Prostate gland (tissue), 2 donors: Measurements from ENCODE around the gene DPP10. TPM values are rescaled to one million over a fixed set of nuclear protein-coding genes. Genes with fewer than 3 reads are reported as not detected.

Source experiments
- DNase-seq: peaks from one replicate; pipeline ENCODE4 v3.0.0-alpha.2; 2019; ENCODE audit warnings: low spot score
- H3K27ac ChIP-seq, 2 donors: fragments of 200-600 bp; sonication (generic); 2 replicates each; pipeline ENCODE4 v1.5.1; 2017 to 2019
- H3K27me3 ChIP-seq: fragments of 200-600 bp; sonication (generic); replicated peaks from 2 replicates; pipeline ENCODE4 v1.5.1; 2019; ENCODE audit not compliant: insufficient read depth
- H3K36me3 ChIP-seq, 2 donors: fragments of 200-600 bp; sonication (generic); 1 replicate in 1 of 2; 2 replicates in 1 of 2; pipeline versions ENCODE4 v1.5.1 to v1.8.1; 2017 to 2019
- H3K4me1 ChIP-seq: fragments of 200-600 bp; sonication (generic); replicated peaks from 2 replicates; pipeline ENCODE4 v1.5.1; 2019
- H3K4me3 ChIP-seq, 2 donors: fragments of 200-600 bp; sonication (generic); 2 replicates each; pipeline ENCODE4 v1.5.1; 2017 to 2019
- H3K9me3 ChIP-seq: fragments of 200-600 bp; sonication (generic); 2 replicates; pipeline ENCODE4 v1.5.1; 2017
- CTCF ChIP-seq, 4 experiments: fragments of 200-600 bp in 2 of 4; fragments of 450-650 bp in 2 of 4; sonication (generic) in 2 of 4; IDR thresholded peaks; 1 replicate in 3 of 4; 2 replicates in 1 of 4; pipeline ENCODE4 v1.5.1; 2016 to 2019; ENCODE audit warnings: antibody characterized with exemption in 4 of 4, mild to moderate bottlenecking in 2 of 4, moderate library complexity in 2 of 4
- POLR2A ChIP-seq: fragments of 450-650 bp; IDR thresholded peaks from one replicate; pipeline ENCODE4 v1.6.1; 2016; ENCODE audit warnings: antibody characterized with exemption, mild to moderate bottlenecking
- POLR2AphosphoS5 ChIP-seq: sonication (generic); formaldehyde crosslinking; IDR thresholded peaks from one replicate; pipeline ENCODE4 v1.6.1; 2017; ENCODE audit warnings: antibody characterized with exemption
- WGBS: methylation state at CpG from one replicate; pipeline ENCODE4 v1.1.5; 2018; 5-methylcytosine and 5-hydroxymethylcytosine counted together
- intact Hi-C: fragments of 100-400 bp; cut with DNase I; formaldehyde crosslinking; loops from one replicate; pipeline ENCODE4 v1.14.2; 2022
- total RNA-seq, 2 donors: library from RNA; depleted of rRNA; stranded (reverse); fragments of >200 nt; gene quantifications; one replicate each; pipeline ENCODE4 v1.1.0, GENCODE V29; 2016

DPP10 gene
- total RNA-seq, 2 donors from 2014 or later, result 5.1 TPM; not detected in 1

- H3K27ac ChIP-seq, result no peak overlapping the region
- no peak overlapping the region for H3K4me3 ChIP-seq
- H3K36me3 ChIP-seq, result no peaks in the 10 kb centered on the region
- no peak for DNase-seq
- WGBS, result 35% methylated on average over 1 of the region's 1 CpG
- H3K9me3 ChIP-seq, result no peaks in the 10 kb centered on the region
- no peak for TF ChIP-seq POLR2A
- no peak for TF ChIP-seq POLR2AphosphoS5
- no peak for TF ChIP-seq CTCF (IDR thresholded peaks at IDR 0.05)
- no peaks in the 10 kb centered on the region for H3K4me1 ChIP-seq
- intact Hi-C loops, result no loop called here
- H3K27me3 ChIP-seq, result no peaks in the 10 kb centered on the region
These were observed 1107.2 kb downstream of the DPP10 start for GRCh38 chr2:115549611-115550130.

- intact Hi-C loops, result no loop called here
- DNase-seq, result no peak
- no peak for TF ChIP-seq POLR2AphosphoS5
- no peak for TF ChIP-seq CTCF (IDR thresholded peaks at IDR 0.05)
- TF ChIP-seq POLR2A, result no peak
- H3K27ac ChIP-seq, result no peak overlapping the region
- H3K27me3 ChIP-seq, result no peaks in the 10 kb centered on the region
- H3K9me3 ChIP-seq, result no peaks in the 10 kb centered on the region
- no peak overlapping the region for H3K4me3 ChIP-seq
- 80% methylated on average over 2 of the region's 2 CpGs for WGBS
- no peaks in the 10 kb centered on the region for H3K36me3 ChIP-seq
- no peaks in the 10 kb centered on the region for H3K4me1 ChIP-seq
These were observed 1110.3 kb downstream of the DPP10 start for GRCh38 chr2:115552726-115553125.

GRCh38 chr2:115554153-115554552, 1111.7 kb downstream of the DPP10 start:
- no peak for TF ChIP-seq POLR2AphosphoS5
- TF ChIP-seq POLR2A, result no peak
- no peak for TF ChIP-seq CTCF (IDR thresholded peaks at IDR 0.05)
- no peaks in the 10 kb centered on the region for H3K9me3 ChIP-seq
- H3K4me3 ChIP-seq, result no peak overlapping the region
- H3K27ac ChIP-seq, result no peak overlapping the region
- H3K27me3 ChIP-seq, result no peaks in the 10 kb centered on the region
- no peaks in the 10 kb centered on the region for H3K4me1 ChIP-seq
- intact Hi-C loops, result no loop called here
- H3K36me3 ChIP-seq, result no peaks in the 10 kb centered on the region
- no peak for DNase-seq

GRCh38 chr2:115558725-115559124, 1116.3 kb downstream of the DPP10 start:
- intact Hi-C loops, result no loop called here

More at GRCh38 chr2:115558725-115559124, 1116.3 kb downstream of the DPP10 start:
- Histone ChIP-seq H3K27ac (no peak overlapping the region), H3K4me1 (no peaks in the 10 kb centered on the region), H3K27me3 (no peaks in the 10 kb centered on the region), H3K36me3 (no peaks in the 10 kb centered on the region), H3K4me3 (no peak overlapping the region), H3K9me3 (no peaks in the 10 kb centered on the region)
- TF ChIP-seq CTCF (IDR thresholded peaks at IDR 0.05) (no peak), POLR2AphosphoS5 (no peak), POLR2A (no peak)
- DNase-seq, result no peak
- WGBS, result 56% methylated on average over 1 of the region's 1 CpG
